ENCODE measurements around the gene ADRA1B.

DNA sequence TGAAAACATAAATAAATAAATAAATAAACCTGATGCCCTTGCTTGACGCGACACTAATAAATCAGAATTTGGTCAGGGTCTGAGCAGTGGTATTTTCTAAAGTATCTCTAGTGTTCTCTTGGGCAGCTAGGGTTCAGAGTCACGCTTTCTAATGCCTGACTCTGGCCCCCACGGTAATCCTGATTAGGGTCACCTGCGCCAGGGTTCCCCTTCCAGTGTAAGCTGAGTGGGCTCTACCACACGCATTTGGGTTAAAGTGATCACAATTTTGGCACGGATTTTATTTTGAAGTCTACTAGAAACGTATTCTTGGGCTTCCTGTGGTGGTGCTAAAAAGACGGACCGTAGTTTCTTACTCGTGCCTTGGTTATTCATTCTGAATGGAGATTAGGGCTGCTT, 93.3 kb downstream of the ADRA1B start:
- no peak for TF ChIP-seq EZH2 (IDR thresholded peaks at IDR 0.05; ENCODE audit: low read length, unreplicated experiment)
- TF ChIP-seq, protein P1, sequence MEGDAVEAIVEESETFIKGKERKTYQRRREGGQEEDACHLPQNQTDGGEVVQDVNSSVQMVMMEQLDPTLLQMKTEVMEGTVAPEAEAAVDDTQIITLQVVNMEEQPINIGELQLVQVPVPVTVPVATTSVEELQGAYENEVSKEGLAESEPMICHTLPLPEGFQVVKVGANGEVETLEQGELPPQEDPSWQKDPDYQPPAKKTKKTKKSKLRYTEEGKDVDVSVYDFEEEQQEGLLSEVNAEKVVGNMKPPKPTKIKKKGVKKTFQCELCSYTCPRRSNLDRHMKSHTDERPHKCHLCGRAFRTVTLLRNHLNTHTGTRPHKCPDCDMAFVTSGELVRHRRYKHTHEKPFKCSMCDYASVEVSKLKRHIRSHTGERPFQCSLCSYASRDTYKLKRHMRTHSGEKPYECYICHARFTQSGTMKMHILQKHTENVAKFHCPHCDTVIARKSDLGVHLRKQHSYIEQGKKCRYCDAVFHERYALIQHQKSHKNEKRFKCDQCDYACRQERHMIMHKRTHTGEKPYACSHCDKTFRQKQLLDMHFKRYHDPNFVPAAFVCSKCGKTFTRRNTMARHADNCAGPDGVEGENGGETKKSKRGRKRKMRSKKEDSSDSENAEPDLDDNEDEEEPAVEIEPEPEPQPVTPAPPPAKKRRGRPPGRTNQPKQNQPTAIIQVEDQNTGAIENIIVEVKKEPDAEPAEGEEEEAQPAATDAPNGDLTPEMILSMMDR (conservative IDR thresholded peaks at IDR 0.05; ENCODE audit: low read depth, low read length) = no peak
